Gastroesophageal sphincter (tissue), 4 donors: ENCODE measurements around the gene ROS1. TPM values are rescaled to one million over a fixed set of nuclear protein-coding genes. Genes with fewer than 3 reads are reported as not detected.

Source experiments
- ATAC-seq: fragments of 150-250 bp; one replicate; pipeline ENCODE4 v1.9.1; 2016; ENCODE audit warnings: mild to moderate bottlenecking, moderate library complexity
- H3K27ac ChIP-seq, 4 donors: fragments of 200-600 bp; sonication (generic) in 3 of 4; 1 replicate in 3 of 4; 2 replicates in 1 of 4; pipeline ENCODE4 v1.5.1; 2016 to 2019
- H3K27me3 ChIP-seq: fragments of 200-600 bp; sonication (generic); one replicate; pipeline ENCODE4 v1.5.1; 2019
- H3K36me3 ChIP-seq, 2 donors: fragments of 200-600 bp; sonication (generic); one replicate each; pipeline ENCODE4 v1.5.1; 2019; ENCODE audit warnings: control low read depth in 1 of 2
- H3K4me1 ChIP-seq, 3 donors: fragments of 200-600 bp; sonication (generic); 1 replicate in 2 of 3; 2 replicates in 1 of 3; pipeline ENCODE4 v1.5.1; 2016 to 2019; ENCODE audit warnings: control low read depth in 2 of 3
- H3K4me3 ChIP-seq, 2 donors: fragments of 200-600 bp; sonication (generic); one replicate each; pipeline ENCODE4 v1.5.1; 2019; ENCODE audit warnings: mild to moderate bottlenecking in 1 of 2, moderate library complexity in 1 of 2
- H3K9me3 ChIP-seq, 3 donors: fragments of 200-600 bp; sonication (generic); one replicate each; pipeline ENCODE4 v1.5.1; 2017 to 2019; ENCODE audit warnings: control low read depth in 2 of 3
- CTCF ChIP-seq, 4 experiments: fragments of 200-600 bp in 2 of 4; fragments of 450-650 bp in 2 of 4; sonication (generic) in 1 of 4; IDR thresholded peaks; one replicate each; pipeline ENCODE4 v1.5.1; 2017 to 2019; ENCODE audit warnings: antibody characterized with exemption in 4 of 4, mild to moderate bottlenecking in 2 of 4, moderate library complexity in 2 of 4
- EP300 ChIP-seq: sonication (generic); formaldehyde crosslinking; IDR thresholded peaks from one replicate; pipeline ENCODE4 v1.6.1; 2017; ENCODE audit warnings: antibody characterized with exemption, mild to moderate bottlenecking
- POLR2A ChIP-seq, 2 donors: fragments of 450-650 bp; IDR thresholded peaks; one replicate each; pipeline ENCODE4 v1.6.1; 2017; ENCODE audit warnings: antibody characterized with exemption in 2 of 2, mild to moderate bottlenecking in 2 of 2, moderate library complexity in 1 of 2
- POLR2AphosphoS5 ChIP-seq: sonication (generic); formaldehyde crosslinking; IDR thresholded peaks from one replicate; pipeline ENCODE4 v1.6.1; 2017; ENCODE audit warnings: antibody characterized with exemption
- WGBS, 2 donors: methylation state at CpG; one replicate each; pipeline ENCODE4 v1.1.5; 2018; ENCODE audit warnings: low coverage in 1 of 2; 5-methylcytosine and 5-hydroxymethylcytosine counted together
- total RNA-seq, 4 donors: library from RNA; depleted of rRNA; stranded (reverse); fragments of >200 nt; gene quantifications; one replicate each; pipeline ENCODE4 v1.1.0, GENCODE V29; 2016

ROS1 gene
- total RNA-seq, 4 donors from 2014 or later = 0.13 TPM; not detected in 3

- no peak for TF ChIP-seq EP300
- TF ChIP-seq CTCF (IDR thresholded peaks at IDR 0.05) = no peak
- TF ChIP-seq POLR2A (IDR thresholded peaks at IDR 0.05) = no peak
- TF ChIP-seq POLR2AphosphoS5 = no peak
- no peak overlapping the region for H3K27ac ChIP-seq
- no peaks in the 10 kb centered on the region for H3K36me3 ChIP-seq
- H3K4me3 ChIP-seq = no peak overlapping the region
- no peaks in the 10 kb centered on the region for H3K4me1 ChIP-seq
- H3K9me3 ChIP-seq = no peaks in the 10 kb centered on the region
- no peaks in the 10 kb centered on the region for H3K27me3 ChIP-seq
- ATAC-seq = no peak
These were observed 11.0 kb downstream of the ROS1 start for GRCh38 chr6:117414770-117415169.

- WGBS, 2 donors = 67 to 75% methylated on average over 1 to 3 of the region's 3 CpGs
- no peak for ATAC-seq
- Histone ChIP-seq H3K36me3 (no peaks in the 10 kb centered on the region), H3K9me3 (no peaks in the 10 kb centered on the region), H3K27ac (no peak overlapping the region), H3K27me3 (no peaks in the 10 kb centered on the region), H3K4me1 (no peaks in the 10 kb centered on the region), H3K4me3 (no peak overlapping the region)
- TF ChIP-seq EP300 (no peak), CTCF (IDR thresholded peaks at IDR 0.05) (no peak), POLR2A (IDR thresholded peaks at IDR 0.05) (no peak), POLR2AphosphoS5 (no peak)
These were observed 14.3 kb downstream of the ROS1 start for GRCh38 chr6:117411474-117411873.

GRCh38 chr6:117409863-117410262 is 15.9 kb downstream of the ROS1 start:
- Histone ChIP-seq H3K36me3 (no peaks in the 10 kb centered on the region), H3K27me3 (no peaks in the 10 kb centered on the region), H3K27ac (no peak overlapping the region), H3K4me3 (no peak overlapping the region), H3K9me3 (no peaks in the 10 kb centered on the region), H3K4me1 (no peaks in the 10 kb centered on the region)
- no peak for ATAC-seq
- no peak for TF ChIP-seq EP300
- TF ChIP-seq CTCF (IDR thresholded peaks at IDR 0.05) = no peak
- TF ChIP-seq POLR2A (IDR thresholded peaks at IDR 0.05) = no peak
- no peak for TF ChIP-seq POLR2AphosphoS5
- WGBS, 2 donors = 61 to 64% methylated on average over 4 of the region's 4 CpGs

GRCh38 chr6:117409420-117409819 is 16.3 kb downstream of the ROS1 start:
- H3K9me3 ChIP-seq = no peaks in the 10 kb centered on the region
- no peak for ATAC-seq
- no peaks in the 10 kb centered on the region for H3K27me3 ChIP-seq
- no peak overlapping the region for H3K4me3 ChIP-seq
- H3K27ac ChIP-seq = no peak overlapping the region
- no peaks in the 10 kb centered on the region for H3K36me3 ChIP-seq
- no peak for TF ChIP-seq POLR2AphosphoS5
- TF ChIP-seq CTCF (IDR thresholded peaks at IDR 0.05) = no peak
- TF ChIP-seq EP300 = no peak
- no peak for TF ChIP-seq POLR2A (IDR thresholded peaks at IDR 0.05)
- 63 to 65% methylated on average over 11 of the region's 11 CpGs for WGBS, 2 donors
- no peaks in the 10 kb centered on the region for H3K4me1 ChIP-seq

GRCh38 chr6:117404548-117404947 is 21.2 kb downstream of the ROS1 start:
- no CpG with 5 or more reads among the region's 1 CpG for WGBS, 2 donors
- Histone ChIP-seq H3K27me3 (no peaks in the 10 kb centered on the region), H3K36me3 (no peaks in the 10 kb centered on the region), H3K9me3 (no peaks in the 10 kb centered on the region), H3K4me1 (no peaks in the 10 kb centered on the region), H3K27ac (no peak overlapping the region), H3K4me3 (no peak overlapping the region)
- TF ChIP-seq POLR2AphosphoS5 (no peak), CTCF (IDR thresholded peaks at IDR 0.05) (no peak), EP300 (no peak), POLR2A (IDR thresholded peaks at IDR 0.05) (no peak)
- no peak for ATAC-seq
